Measurements from ENCODE around the gene CHCHD6. TPM values are rescaled to one million over a fixed set of nuclear protein-coding genes. Genes with fewer than 3 reads are reported as not detected.

Gene CHCHD6
- total RNA-seq, 2 donors from 2014 or later, result 23.6 to 34.4 TPM

GRCh38 chr3:126986001-126986400 is 282.0 kb downstream of the CHCHD6 start:
- H3K4me3 Mint-ChIP-seq, result no peak overlapping the region
- no peak overlapping the region for H3K27ac ChIP-seq (ENCODE audit: low read depth, low read length)
- no peaks in the 10 kb centered on the region for H3K4me1 Mint-ChIP-seq
- peaks cover 11% of the 10 kb centered on the region for H3K27me3 Mint-ChIP-seq (ENCODE audit: insufficient read depth)
- H3K27ac Mint-ChIP-seq, result no peak overlapping the region
- no peak overlapping the region for H3K9ac ChIP-seq (ENCODE audit: extremely low read depth, low read length, poor library complexity, severe bottlenecking)
- peaks cover 11% of the 10 kb centered on the region for H3K27me3 ChIP-seq (ENCODE audit: control insufficient read depth, insufficient read depth, low read length, poor library complexity, severe bottlenecking)
- WGBS, 2 experiments (ENCODE audit: insufficient coverage in 1 of 2, insufficient read length in 1 of 2), result 95 to 96% methylated on average over 8 to 9 of the region's 9 CpGs
- peaks cover 26% of the 10 kb centered on the region for H3K36me3 ChIP-seq (ENCODE audit: control insufficient read depth, insufficient read depth, low read length)
- H3K9me3 ChIP-seq (ENCODE audit: control insufficient read depth, low read length), result no peaks in the 10 kb centered on the region
- TF ChIP-seq CTCF (conservative IDR thresholded peaks at IDR 0.05), result no peak
- no peak overlapping the region for H3K4me3 ChIP-seq (ENCODE audit: low read length)
- no peak for DNase-seq
- H3K4me1 ChIP-seq (ENCODE audit: control insufficient read depth, insufficient read depth, low read length), result peaks cover 9% of the 10 kb centered on the region
- peaks cover 12% of the 10 kb centered on the region for H3K36me3 Mint-ChIP-seq (ENCODE audit: low read depth)
- H3K9me3 Mint-ChIP-seq, result no peaks in the 10 kb centered on the region

DNA sequence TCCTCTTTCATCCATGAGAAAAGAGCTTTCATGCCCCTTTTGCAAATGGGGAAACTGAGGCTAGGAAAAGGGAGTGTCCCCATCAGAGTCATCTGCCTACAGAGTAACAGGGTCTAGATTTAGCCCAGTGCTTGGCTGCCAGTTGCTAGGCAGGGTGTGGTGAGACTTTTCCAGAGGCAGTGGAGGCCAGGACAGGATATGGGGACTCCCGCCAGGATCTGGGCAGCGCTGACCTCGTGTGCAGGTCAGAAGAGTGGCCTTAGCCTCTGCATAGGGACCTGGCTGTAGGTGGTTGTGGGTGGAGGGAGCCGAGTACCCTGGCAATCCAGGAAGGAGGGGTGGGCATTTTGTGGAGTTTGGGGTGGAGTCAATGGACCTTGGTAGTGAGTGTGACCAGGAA is 283.1 kb downstream of the CHCHD6 start:
- Mint-ChIP-seq H3K27ac (peak overlapping the region; percentile 81), H3K36me3 (ENCODE audit: low read depth) (peaks cover 13% of the 10 kb centered on the region), H3K27me3 (ENCODE audit: insufficient read depth) (peaks cover 3% of the 10 kb centered on the region), H3K4me1 (no peaks in the 10 kb centered on the region), H3K4me3 (no peak overlapping the region), H3K9me3 (no peaks in the 10 kb centered on the region)
- DNase-seq, result no peak
- H3K36me3 ChIP-seq (ENCODE audit: control insufficient read depth, insufficient read depth, low read length), result peaks cover 29% of the 10 kb centered on the region
- TF ChIP-seq CTCF (conservative IDR thresholded peaks at IDR 0.05), result no peak
- H3K27ac ChIP-seq (ENCODE audit: low read depth, low read length), result no peak overlapping the region
- H3K9ac ChIP-seq (ENCODE audit: extremely low read depth, low read length, poor library complexity, severe bottlenecking), result no peak overlapping the region
- WGBS, 2 experiments (ENCODE audit: insufficient coverage in 1 of 2, insufficient read length in 1 of 2), result 93 to 96% methylated on average over 3 to 4 of the region's 4 CpGs
- H3K27me3 ChIP-seq (ENCODE audit: control insufficient read depth, insufficient read depth, low read length, poor library complexity, severe bottlenecking), result peaks cover 1% of the 10 kb centered on the region
- H3K9me3 ChIP-seq (ENCODE audit: control insufficient read depth, low read length), result no peaks in the 10 kb centered on the region
- H3K4me3 ChIP-seq (ENCODE audit: low read length), result no peak overlapping the region
- H3K4me1 ChIP-seq (ENCODE audit: control insufficient read depth, insufficient read depth, low read length), result peaks cover 9% of the 10 kb centered on the region

GRCh38 chr3:126987596-126987995 is 283.6 kb downstream of the CHCHD6 start:
- no peak overlapping the region for H3K9ac ChIP-seq (ENCODE audit: extremely low read depth, low read length, poor library complexity, severe bottlenecking)
- Mint-ChIP-seq H3K4me3 (no peak overlapping the region), H3K27ac (peak overlapping the region; percentile 81)

More at GRCh38 chr3:126987596-126987995, 283.6 kb downstream of the CHCHD6 start:
- TF ChIP-seq CTCF (conservative IDR thresholded peaks at IDR 0.05), result no peak
- DNase-seq, result no peak
- Histone ChIP-seq H3K27me3 (ENCODE audit: control insufficient read depth, insufficient read depth, low read length, poor library complexity, severe bottlenecking) (no peaks in the 10 kb centered on the region), H3K4me3 (ENCODE audit: low read length) (no peak overlapping the region), H3K27ac (ENCODE audit: low read depth, low read length) (no peak overlapping the region), H3K36me3 (ENCODE audit: control insufficient read depth, insufficient read depth, low read length) (peaks cover 33% of the 10 kb centered on the region), H3K4me1 (ENCODE audit: control insufficient read depth, insufficient read depth, low read length) (peaks cover 9% of the 10 kb centered on the region), H3K9me3 (ENCODE audit: control insufficient read depth, low read length) (no peaks in the 10 kb centered on the region)
- Mint-ChIP-seq H3K27me3 (ENCODE audit: insufficient read depth) (no peaks in the 10 kb centered on the region), H3K9me3 (no peaks in the 10 kb centered on the region), H3K4me1 (no peaks in the 10 kb centered on the region), H3K36me3 (ENCODE audit: low read depth) (peaks cover 13% of the 10 kb centered on the region)
- 94 to 100% methylated on average over 1 to 8 of the region's 8 CpGs for WGBS, 2 experiments (ENCODE audit: insufficient coverage in 1 of 2, insufficient read length in 1 of 2)
